ENCODE measurements around the gene ITGB5.
"Not testable (repeated sequence)": the region's sequence is repeated elsewhere in the genome, so short reads cannot be mapped to it uniquely, and the experiment has no call there.

Gene ITGB5

DNA sequence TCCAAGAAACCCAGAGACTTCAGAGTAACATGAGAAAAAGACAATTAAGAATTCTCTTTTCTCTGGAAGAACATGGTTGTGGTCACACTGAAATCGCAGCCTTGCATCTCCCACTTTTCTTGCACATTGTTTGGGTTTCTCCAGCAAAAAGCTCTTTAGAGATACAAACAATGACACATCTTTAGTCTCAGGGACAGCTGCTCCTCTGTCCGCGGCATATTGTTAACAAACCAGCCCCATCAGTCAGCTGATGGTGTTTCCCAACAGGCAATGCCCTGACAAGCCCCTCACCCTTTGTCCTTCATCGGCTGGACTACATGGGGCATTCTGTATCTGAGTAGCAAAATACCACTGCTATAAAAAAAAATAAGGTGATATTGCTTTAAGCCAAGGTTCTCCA lies 103.5 kb downstream of the ITGB5 start:
- DNase-seq = no peak

DNA sequence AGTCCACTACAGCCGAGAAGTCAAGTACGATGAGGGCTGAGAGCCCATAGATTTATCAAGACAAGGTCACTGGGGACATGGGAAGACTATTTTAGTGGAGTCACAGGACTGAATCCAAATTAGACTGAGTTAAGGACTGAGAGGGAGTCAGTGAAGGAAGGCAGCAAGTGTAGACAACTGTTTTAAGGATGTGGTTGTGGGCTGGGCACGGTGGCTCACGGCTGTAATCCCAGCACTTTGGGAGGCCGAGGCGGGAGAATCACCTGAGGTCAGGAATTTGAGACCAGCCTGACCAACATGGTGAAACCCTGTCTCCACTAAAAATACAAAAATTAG lies 104.8 kb downstream of the ITGB5 start:
- not testable (repeated sequence) for DNase-seq

DNA sequence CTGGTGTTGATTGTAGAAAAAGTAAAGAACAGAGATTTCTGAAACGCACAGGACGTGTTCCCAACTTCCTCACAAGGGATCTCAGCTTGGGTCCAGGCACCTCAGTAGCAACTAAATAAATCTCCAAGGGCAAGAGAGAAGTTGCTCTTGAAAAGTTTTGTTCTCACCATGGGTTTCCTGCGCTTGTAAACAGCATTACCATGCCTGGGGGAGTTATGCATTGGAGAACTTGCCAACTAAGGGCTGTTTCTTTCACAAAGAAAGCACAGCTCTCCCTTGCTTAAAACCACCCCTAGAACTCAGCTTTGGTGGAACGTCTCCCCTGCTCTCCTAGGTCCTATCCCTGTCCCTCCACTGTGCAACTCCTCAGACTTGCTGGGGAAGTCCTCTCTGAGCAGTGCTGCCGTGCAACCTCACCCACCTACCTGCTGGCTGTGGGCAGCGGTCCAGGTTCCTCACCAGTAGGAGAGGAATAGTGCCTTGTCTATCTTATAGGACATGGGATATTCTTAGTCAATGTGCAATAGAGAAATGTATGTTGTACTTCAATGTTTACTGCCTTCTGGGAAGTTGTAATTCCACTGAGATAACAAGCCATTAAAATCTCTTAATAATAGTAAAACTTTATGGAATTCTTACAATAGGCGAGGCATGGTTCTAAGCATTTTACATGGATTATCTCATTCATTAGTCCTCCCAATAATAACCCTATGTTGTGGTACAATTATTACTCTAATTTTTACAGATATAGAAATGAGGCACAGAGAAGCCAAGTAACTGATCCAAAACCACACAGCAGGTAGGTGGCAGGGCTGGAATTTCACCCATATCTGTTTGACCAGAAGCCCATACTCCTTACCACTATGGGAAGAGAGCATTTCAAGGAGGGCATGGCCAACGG lies 105.4 kb downstream of the ITGB5 start:
- DNase-seq = no peak

DNA sequence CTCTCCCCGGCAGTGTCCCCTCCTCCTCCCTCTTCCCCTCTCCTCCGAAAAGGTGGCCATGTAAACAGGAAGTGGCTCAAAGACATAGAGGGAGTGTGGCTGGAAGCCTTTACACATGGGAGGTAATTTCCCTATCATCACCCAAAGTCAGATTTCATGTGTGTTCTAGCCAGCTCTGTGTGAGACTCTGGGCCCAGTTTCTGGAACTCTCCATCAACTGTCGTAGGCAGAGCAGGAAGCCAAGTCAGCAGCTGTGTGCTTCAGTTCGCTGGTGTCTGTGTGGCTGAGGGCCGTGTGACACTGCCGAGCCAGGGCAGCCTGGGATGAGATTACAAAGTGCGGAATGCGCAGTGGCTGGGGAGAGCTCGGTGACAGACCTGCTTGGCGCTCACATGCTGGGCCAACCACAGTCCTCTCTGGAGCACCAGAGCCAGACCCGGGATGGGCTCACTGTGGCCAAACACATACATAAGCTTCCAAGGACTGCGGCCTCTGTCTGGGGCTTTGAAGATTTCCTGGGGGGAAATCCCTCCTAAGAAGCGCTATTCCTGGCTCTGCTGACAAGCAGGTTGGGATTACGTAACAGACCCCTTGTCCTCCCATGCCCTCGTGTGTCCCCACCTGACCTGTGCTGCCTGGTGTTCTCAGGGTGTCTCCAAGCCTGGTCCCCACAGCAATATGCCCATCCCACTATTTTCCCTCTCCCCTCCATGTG lies 106.2 kb downstream of the ITGB5 start:
- DNase-seq = no peak

DNA sequence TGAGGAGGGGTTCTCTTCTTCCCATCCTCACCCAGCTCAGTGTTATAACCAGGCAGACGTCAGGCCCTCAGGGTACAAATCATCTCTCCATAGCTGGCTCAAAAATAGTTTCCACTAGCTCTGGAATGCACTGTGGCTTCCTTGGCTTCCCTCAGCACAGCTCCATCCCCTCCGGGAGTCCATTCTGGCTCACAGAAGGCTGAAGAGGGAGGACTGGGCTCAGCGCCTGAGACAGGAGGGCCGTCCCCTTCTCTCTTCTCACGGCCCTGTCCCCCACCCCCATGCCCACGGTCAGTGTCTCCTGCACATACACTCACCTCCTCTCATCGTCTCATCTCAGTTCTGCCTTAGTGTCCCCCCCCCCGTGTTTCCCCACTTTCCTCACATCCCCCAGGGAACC lies 106.8 kb downstream of the ITGB5 start:
- no peak for DNase-seq

DNA sequence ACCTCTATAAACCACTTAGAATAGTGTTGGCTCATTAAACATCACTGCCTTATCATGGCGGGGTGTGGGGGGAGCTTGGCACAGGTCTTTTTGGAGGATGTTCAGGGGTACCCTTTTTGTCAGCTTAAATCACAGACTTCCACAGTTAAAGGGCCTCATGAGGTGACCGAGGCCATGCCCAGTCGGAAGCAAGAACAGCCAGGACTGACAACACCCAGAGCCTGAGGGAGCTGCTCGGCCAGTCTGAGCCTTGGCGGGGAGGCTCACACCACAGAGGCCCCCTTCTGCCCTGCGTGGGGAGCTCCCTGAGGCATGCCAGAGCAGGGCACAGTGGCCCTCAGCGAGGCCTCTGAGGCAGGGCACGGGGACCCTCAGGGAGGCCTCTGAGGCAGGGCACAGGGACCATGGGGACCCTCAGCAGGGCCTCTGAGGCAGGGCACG lies 107.4 kb downstream of the ITGB5 start:
- DNase-seq = no peak

DNA sequence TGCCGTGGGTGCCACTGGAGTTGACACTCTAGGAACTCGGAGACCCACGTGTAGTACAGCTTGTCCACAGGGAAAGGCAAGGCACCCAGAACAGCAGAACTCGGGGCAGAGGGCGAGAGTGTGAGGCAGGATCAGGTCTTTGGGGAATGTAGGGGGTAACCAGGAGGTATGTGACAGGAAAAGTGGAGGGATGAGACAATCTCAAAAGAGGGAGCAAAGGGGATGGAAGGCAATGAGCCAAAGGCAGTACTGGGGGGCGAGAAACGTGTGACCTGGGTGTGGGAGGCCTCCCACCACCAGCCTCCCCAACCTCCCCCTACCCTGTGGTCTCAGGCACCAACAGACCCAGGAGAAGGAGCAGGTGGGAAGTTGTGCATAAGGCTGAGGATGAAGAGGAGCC lies 108.0 kb downstream of the ITGB5 start:
- no peak for DNase-seq

DNA sequence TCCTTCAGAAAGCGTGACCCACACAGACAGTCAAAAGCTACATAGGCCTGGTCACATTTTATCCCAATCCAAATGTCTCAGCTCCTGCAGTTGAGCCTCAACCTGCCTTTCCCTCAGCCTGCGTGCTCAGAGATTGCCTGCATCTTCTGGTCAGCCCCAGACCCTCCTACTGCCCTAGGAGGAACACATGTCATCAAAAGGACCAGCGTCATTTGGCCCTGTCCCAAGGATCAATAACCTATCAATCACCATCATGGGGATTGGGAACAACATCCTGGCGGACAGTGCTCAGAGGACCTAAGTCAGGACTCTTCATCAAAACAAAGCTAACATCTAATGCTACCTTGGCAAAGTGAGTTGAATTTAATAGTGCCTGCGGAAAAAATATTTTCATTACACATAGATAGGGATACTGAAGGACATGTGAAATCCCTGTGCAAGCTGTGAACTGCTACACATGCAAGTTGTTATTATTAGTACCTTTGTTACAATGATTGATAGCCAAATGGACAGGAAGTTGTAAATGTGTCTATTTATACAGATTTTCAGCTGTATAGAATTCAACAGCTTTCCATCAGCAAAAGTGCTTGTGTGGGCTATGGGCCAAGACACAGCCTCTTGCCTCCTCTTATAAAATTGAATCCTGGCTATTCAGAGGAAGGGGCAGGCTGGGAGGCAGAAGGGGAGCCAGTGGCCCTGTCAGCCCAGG lies 109.2 kb downstream of the ITGB5 start:
- DNase-seq = no peak

DNA sequence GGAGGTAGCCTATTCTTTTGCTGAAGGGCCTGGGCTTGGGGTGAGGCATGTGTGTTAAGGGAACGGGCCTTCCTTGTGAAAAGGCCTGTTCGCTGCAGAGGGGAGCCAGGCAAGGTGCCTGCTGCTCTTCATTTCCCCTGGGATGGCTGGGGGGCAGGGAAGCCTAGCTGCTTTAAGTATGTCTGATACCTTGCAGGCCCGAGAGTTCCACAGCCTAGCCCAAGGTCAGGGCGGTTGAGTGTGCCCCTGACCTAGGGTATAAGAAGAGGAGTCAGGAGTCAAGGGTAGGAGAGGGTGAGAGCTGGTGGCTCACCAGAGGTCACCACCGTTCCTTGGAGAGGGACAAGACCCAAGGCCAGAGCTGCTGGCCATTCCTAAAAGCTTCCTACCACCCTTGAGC lies 110.3 kb downstream of the ITGB5 start:
- no peak for DNase-seq

DNA sequence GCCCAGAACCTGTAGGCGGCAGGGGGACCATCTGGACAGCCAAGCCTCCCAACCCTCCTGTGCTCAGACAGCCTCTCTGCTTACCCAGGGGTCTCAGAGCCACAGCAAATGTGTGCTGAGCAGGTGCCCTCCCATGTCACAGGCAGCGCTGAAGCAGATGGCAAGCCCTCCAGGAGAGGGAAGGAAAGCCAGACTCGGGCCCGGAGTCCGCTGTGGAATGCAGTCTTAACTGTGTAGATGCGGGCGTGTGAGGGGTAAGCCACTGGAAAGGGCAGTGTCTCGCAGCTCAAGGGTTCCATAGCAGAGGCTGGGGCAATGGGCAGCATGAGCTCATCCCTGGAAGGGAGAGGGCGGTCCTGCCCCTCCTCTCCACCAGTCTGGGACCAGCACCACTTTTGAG lies 111.3 kb downstream of the ITGB5 start:
- DNase-seq = no peak

DNA sequence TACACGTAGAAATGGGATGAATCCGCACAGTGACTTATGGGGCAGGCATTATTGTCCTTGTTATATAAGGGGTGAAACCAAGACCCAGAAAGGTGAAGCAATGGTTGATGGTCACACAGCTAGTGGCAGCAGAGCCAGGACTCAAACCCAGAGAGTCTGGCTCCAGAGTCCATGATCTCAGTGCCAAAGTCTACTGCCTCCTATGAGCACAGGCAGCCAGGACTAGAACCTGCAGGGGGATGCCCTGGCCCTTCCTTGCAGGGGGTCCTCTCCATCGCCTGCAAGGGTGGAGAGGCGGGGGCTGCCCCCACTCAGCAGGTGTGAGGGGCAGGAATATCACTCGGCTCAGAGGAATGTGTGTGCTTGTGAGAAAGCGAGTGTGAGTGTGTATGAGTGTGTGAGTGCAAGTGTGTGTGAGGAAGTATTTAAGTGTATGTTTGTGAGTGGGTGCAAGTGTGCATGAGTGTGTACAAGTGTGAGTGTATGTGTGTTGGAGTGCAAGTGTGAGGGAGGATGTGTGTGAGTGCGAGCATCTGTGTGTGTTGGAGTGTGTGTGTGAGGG lies 112.2 kb downstream of the ITGB5 start:
- no peak for DNase-seq

DNA sequence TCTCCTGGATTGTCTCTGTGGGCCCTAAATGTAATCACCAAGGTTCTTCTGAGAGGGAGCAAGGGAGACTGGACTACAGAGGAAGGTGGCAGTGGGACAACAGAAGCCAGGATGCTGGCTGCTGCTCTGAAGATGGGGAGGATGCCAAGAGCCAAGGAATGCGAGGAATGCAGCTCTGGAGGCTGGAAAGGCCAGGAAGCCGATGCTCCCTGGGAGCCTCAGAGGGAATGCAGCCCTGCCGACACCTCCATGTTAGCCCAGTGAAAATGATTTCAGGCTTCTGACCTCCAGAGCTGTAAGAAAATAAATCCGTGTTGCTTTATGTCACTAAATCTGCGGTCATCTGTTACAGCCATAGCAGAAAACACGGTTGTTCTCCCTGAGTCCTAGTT lies 112.8 kb downstream of the ITGB5 start:
- DNase-seq = no peak

DNA sequence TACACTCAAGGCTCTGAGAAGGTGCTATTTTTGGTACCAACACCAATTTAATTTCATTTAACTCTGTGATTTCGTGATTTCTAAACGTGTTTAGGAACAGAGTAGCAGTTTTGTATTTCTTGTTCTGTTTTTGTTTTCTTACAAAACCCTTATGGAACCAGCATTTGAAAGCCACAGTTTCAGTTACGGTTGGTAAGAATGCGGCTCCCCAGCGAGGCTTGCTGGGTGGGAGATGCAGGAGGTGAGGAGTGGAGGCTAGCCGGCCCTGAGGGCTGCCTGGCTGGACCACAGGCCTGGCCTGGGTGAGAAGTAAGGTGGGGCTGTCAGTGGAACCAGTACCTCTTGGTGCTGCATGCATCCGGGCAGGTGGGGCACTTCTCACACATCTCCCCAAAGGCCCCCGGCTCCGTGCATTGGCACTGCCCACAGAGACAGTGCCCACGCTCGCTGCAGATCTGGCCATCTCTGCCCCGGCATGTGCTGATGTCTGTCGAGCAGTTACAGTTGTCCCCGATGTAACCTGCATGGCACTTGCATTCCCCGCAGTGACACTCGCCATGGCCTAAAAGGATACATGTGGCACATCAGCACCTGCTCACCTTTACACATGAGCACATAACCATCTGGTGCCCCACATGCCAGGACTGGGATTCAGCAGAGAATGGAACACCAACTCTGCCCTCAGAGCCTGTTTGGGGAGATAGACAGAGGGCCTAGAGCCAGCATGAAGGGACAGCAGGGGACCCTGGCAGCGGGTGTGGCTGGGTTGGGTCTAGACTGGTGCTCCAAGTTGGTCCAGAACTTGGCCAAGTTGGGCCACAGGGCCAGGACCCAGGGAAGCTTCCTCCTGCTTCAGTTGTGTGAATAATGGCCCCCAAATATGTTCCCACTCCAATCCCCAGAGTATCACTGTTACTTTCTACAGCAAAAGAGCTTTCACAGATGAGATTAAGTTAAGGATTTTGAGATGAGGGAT lies 113.5 kb downstream of the ITGB5 start:
- DNase-seq = no peak

DNA sequence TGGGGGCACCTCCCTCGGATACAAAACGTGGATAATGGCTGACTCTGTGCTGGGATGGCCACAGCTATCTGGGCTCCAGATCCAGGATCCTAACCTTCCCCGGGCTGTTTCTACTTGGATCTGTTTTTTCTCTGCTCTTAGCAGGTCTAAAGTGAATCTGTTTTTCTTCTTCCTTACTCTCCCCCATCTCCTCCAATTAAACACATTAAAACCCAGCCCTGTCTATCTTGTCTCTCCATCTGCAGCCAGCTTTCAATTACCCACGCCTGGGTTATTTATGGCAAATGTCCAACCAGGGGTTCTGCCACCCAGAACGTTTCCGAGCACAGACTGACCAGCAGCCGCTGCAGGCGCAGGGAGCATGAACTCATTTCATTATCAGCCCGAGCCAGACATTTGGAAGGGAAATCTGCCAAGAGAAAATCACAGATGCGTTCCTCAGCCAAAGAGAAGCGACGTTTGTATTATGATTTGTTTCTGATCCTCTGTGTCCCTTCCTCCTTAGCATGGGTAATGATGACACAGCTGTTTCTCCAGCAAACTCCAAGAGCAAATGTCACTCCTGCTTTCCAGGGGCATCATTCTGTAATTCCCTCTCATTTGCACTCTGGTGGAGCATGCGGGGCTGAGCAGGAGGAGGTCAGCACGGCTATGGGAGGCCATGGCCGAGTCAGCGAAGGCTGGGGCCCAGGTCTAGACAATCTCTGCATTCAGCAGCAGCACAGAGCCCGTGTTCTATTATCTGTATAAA lies 114.9 kb downstream of the ITGB5 start:
- DNase-seq = no peak

DNA sequence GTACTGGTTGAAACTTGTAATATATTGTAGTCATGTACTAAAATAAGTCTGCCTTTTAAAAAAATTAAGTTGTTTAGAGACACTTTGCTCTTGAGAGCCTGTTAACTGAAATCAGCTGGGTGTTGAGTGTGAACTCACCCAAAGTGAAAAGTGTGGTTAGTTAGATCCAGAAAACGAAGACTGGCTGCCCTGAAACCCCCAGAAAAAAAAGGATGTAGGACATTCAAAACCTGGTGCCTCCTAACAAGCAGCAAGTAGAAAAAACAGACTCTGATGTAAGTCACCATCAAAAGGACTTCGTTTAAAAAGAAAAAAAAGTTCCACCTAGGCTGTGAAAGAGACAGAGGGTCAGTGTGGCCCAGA lies 116.1 kb downstream of the ITGB5 start:
- DNase-seq = no peak

DNA sequence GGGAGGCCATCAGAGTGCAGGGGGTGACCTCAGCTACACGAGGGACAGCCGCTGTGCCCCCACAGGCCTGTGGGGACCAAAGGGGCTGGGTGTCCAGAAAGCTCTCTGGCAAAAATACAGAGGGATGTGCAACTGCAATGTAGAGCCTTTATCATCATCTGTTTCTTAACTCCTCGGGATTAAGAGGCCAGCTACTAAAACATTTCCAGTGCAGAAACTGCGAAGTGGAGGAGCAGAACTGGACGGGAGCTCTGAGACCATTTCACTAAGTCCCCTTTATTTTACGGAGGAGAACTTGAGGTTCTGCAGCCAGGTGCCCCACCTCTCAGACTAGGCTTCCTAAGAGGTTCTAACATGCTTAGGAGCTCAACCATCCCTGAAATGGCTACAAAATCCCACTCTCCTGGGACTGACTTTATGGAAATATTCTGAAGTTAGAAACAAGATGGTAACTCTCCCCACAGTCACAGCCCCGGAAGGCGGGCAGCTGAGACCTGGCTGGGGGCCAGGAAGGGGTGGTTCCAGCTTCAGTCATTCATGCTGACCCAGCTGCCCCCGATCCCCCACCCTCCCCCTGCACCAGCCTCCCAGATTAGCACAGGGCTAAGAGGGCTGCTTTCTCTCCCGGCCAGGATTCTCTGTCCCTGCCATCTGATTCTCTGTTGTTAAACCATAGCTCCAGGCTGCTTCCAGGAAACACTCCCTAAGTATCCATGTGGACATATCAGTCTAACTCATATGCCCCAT lies 116.7 kb downstream of the ITGB5 start:
- no peak for DNase-seq

DNA sequence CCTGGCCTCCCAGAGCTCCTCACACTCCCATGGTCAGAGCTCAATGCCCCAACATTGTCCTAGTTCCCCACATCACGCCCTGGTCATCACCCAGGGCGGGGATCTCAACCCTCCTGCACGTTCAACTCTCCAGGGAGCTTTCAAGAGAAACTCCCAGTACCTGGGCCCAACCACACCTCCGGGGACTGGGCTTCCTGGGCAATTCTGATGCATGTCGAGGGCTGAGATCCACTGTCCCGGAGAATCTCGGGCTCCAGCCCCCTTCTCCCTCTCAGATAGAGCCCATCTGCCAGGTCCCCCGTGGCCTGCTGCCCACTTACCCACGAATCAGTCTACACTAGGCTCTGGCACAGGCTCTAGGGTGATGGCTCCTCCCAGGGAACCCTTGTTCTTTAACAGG lies 117.7 kb downstream of the ITGB5 start:
- no peak for DNase-seq

DNA sequence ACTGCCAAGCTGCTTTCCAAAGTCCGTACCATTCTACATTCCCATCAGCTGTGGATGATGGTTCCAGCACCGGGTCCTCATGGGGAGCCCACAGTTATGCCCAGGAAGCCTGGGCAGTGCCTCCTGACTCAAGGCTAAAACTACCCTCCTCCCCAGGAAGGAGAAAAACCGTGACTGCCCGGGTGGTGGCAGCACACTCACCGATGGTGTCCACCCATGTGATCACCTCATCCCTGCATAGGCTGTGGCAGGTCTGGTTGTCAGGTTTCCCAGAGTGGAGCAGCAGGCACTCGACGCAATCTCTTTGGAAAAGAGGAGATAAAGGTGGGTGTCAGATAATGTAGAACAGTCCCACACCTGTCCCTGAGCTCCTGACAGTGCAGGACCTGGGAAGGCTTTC lies 118.4 kb downstream of the ITGB5 start:
- no peak for DNase-seq

DNA sequence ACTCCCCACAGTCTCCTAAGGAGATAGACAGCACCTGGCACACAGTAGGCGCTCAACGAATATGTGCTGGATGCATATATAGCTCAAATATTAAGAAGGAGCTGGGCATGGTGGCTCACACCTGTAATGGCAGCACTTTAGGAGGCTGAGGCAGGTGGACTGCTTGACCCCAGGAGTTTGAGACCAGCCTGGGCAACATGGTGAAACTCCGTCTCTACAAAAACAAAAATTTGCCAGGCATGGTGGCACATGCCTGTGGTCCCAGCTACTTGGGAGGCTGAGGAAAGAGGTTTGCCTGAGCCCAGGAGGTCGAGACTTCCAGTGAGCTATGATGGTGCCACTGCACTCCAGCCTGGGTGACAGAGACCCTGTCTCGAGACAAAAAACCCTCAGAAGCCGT lies 119.5 kb downstream of the ITGB5 start:
- no peak for DNase-seq

DNA sequence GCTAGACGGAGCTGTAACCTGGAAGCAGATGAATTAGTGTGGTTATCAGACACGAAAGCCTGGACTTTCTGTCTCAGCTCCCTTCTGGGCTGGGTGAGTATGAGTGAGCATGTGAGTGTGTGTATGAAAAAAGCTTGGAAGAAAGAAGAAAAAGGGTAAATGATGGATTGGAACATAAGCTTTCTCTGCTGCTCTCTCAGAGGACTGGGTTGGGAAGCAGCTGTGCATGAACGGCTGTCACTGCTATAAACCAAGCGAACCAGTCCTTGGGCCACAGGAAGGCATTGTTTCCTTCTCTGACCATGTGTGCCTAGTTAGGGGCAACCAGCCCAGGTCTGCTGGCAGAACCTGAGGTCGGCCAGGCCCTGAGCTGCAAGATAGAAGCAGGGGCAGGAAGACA lies 119.9 kb downstream of the ITGB5 start:
- no peak for DNase-seq
